ENCODE data around the gene ADD1. TPM values are rescaled to one million over a fixed set of nuclear protein-coding genes. Genes with fewer than 3 reads are reported as not detected.

Gene ADD1
- 100 to 1,000 TPM; 290 to 470 (median 372) TPM for total RNA-seq

DNA sequence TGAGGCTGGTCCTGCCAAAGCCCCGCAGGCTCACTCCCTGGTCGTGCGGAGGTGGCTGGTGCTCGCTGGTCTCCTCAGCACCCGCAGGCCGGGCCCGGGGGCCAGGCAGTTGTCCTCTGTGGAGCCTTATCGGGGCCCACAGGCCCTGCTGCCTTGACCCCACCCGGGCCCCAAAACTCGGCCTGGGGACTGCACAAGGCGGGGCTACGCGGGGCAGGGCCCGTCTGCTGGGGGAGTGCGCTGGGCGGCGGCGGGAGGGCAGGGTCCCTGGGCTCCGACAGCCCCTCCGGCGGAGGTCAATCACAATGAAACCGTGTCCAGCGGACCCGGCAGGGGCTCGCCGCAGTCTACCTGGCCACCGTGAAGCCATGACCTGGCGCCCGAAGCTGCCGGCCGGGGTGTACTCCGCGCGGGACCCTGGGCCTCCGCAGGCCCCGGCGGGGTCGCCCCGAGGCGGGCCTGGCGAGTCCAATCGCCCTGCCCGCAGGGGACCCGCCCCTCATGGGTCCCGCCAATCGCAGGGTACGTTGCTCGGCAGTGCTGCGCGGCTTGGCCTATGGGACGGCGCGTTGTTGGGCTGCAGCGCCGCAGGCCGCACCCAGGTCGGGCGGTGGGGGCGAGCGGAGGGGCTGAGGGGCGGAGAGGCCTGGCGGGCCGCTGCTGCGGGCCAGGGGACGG lies at the start of gene ADD1:
ADD1 (plus strand) TSS at position 582 of the 678 bp plus-strand sequence. CDS start 32,072 bp downstream, outside the sequence.
- Histone ChIP-seq H3K27ac (peak within 1 kb of the TSS; percentile 83 to 96 (median 95)), H3K27me3 (no peaks in the 10 kb centered on the region), H3K9me3 (no peaks in the 10 kb centered on the region), H3K36me3 (no peaks in the 10 kb centered on the region), H3K4me1 (peaks cover 0 to 37% (median 9%) of the 10 kb centered on the region in 4 donors), H3K4me3 (peak within 1 kb of the TSS; percentile 59 to 91 (median 86))
- TF ChIP-seq, protein P1, sequence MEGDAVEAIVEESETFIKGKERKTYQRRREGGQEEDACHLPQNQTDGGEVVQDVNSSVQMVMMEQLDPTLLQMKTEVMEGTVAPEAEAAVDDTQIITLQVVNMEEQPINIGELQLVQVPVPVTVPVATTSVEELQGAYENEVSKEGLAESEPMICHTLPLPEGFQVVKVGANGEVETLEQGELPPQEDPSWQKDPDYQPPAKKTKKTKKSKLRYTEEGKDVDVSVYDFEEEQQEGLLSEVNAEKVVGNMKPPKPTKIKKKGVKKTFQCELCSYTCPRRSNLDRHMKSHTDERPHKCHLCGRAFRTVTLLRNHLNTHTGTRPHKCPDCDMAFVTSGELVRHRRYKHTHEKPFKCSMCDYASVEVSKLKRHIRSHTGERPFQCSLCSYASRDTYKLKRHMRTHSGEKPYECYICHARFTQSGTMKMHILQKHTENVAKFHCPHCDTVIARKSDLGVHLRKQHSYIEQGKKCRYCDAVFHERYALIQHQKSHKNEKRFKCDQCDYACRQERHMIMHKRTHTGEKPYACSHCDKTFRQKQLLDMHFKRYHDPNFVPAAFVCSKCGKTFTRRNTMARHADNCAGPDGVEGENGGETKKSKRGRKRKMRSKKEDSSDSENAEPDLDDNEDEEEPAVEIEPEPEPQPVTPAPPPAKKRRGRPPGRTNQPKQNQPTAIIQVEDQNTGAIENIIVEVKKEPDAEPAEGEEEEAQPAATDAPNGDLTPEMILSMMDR (IDR thresholded peaks at IDR 0.05), result no peak
- TF ChIP-seq POLR2A (IDR thresholded peaks at IDR 0.05), result peak; percentile 89 to 90
- peak; percentile 86 to 98 (median 95) for DNase-seq

DNA sequence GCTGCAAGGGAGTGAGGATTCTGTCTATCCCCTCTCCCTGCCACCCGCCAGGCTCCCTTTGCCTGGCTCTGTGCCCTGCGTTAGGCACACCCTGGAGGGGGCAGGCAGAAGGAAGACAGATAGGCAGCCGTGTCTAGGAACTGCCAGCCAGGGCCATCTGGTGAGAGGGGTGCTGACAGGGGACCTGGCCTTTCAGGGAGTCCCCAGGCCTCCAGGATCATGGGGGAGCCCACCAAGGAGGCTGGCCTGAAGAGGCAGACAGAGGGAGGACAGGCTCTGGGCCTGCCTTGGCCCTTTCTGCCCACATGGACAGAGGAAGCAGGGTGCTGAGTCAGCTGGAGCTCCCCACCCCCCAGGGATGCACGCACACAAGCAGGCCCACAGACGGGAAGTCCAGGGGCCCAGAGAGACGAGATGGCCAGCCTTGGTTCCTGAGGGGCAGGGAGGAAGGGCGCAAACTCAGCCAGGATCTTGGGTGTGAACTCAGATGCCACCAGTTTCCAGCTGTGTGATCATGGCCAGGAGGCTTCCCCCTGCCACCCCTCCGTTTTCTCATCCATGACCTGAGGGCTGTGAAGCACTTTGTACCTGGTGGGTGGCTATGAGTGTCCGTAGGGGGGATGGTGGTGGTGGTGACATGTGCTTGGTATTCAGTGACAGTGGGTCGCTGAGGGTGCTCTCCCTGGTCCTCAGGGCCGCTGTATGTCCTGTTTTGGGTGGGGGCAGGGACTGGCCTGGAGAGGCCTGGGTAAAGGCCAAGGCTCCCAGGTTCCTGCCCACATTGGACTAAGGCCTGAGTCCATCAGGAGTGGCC lies 49.0 kb upstream of the ADD1 start:
- peak overlapping the region in 2 of 4 donors; percentile 74 to 90 for H3K4me3 ChIP-seq
- H3K27me3 ChIP-seq, result no peaks in the 10 kb centered on the region
- H3K36me3 ChIP-seq, result no peaks in the 10 kb centered on the region
- H3K4me1 ChIP-seq, result peaks cover 14 to 73% (median 44%) of the 10 kb centered on the region in 4 donors
- H3K9me3 ChIP-seq, result no peaks in the 10 kb centered on the region
- peak overlapping the region; percentile 72 to 83 (median 74) for H3K27ac ChIP-seq
- no peak for TF ChIP-seq POLR2A (IDR thresholded peaks at IDR 0.05)
- TF ChIP-seq, protein P1 (IDR thresholded peaks at IDR 0.05), result no peak
- peak in 2 of 3 donors; percentile 59 to 73 for DNase-seq

- TF ChIP-seq POLR2A (IDR thresholded peaks at IDR 0.05), result no peak
- TF ChIP-seq, protein P1 (IDR thresholded peaks at IDR 0.05), result no peak
- peak overlapping the region; percentile 72 to 83 (median 74) for H3K27ac ChIP-seq
Observed at GRCh38 chr4:2795300-2795892, 48.2 kb upstream of the ADD1 start.

GRCh38 chr4:2795893-2796848 lies 47.5 kb upstream of the ADD1 start:
- peak in 2 of 3 donors; percentile 83 to 88 for DNase-seq
- Histone ChIP-seq H3K27ac (peak overlapping the region; percentile 7 to 83 (median 54)), H3K36me3 (no peaks in the 10 kb centered on the region), H3K4me3 (peak overlapping the region in 1 of 4 donors; percentile 2), H3K27me3 (no peaks in the 10 kb centered on the region), H3K9me3 (no peaks in the 10 kb centered on the region), H3K4me1 (peaks cover 14 to 87% (median 55%) of the 10 kb centered on the region in 4 donors)
- TF ChIP-seq, protein P1 (IDR thresholded peaks at IDR 0.05), result peak in 2 of 6 experiments; percentile 34 to 35
- peak in 1 of 2 donors; percentile 58 for TF ChIP-seq POLR2A (IDR thresholded peaks at IDR 0.05)

More at GRCh38 chr4:2795300-2795892, 48.2 kb upstream of the ADD1 start:
- Histone ChIP-seq H3K27me3 (no peaks in the 10 kb centered on the region), H3K9me3 (no peaks in the 10 kb centered on the region), H3K4me1 (peaks cover 14 to 80% (median 51%) of the 10 kb centered on the region in 4 donors), H3K4me3 (peak overlapping the region in 1 of 4 donors; percentile 74), H3K36me3 (no peaks in the 10 kb centered on the region)
- DNase-seq, result peak in 2 of 3 donors; percentile 44 to 48
